ENCODE measurements around the gene KIAA1958. TPM values are rescaled to one million over a fixed set of nuclear protein-coding genes. Genes with fewer than 3 reads are reported as not detected.

The KIAA1958 gene
- total RNA-seq: 0.84 and 0.89 TPM in 2 replicates

GRCh38 chr9:112486221-112487007 lies at the start of gene KIAA1958:
Gene KIAA1958, plus strand, starts transcription at chr9:112486827. Its CDS starts 87,254 bp downstream, at chr9:112574081.

GRCh38 chr9:112717661-112718331 lies 231.2 kb downstream of the KIAA1958 start, which contains the start of gene INIP:
Gene INIP, minus strand, starts transcription at chr9:112718117. Its CDS starts 1,632 bp downstream, at chr9:112716485.

Other genes with a start within 250 kb of the KIAA1958 start
- 12.6 and 14.8 TPM in 2 replicates for gene PTBP3, start 153.2 kb upstream of the KIAA1958 start, total RNA-seq
- 14.3 and 14.6 TPM in 2 replicates for gene HSDL2, start 106.7 kb upstream of the KIAA1958 start, total RNA-seq
- 14.7 and 19.5 TPM in 2 replicates for gene INIP, start 231.3 kb downstream of the KIAA1958 start, total RNA-seq